HG02981 (cell line): ENCODE measurements around the gene CERS3.

Experiments
- ATAC-seq: cut with Tn5 transposase; IDR thresholded peaks from one replicate; pipeline ENCODE4 v1.9.1; 2021; ENCODE audit warnings: mild to moderate bottlenecking, moderate library complexity; ENCODE audit not compliant: unreplicated experiment

The CERS3 gene

GRCh38 chr15:100385300-100386050, 143.3 kb downstream of the CERS3 start:
- ATAC-seq: no peak

GRCh38 chr15:100384108-100384410, 144.7 kb downstream of the CERS3 start:
- ATAC-seq: no peak

GRCh38 chr15:100383302-100384107, 145.2 kb downstream of the CERS3 start:
- no peak for ATAC-seq

- ATAC-seq: no peak
These were observed 154.8 kb downstream of the CERS3 start for GRCh38 chr15:100373942-100374341.

GRCh38 chr15:100373120-100373896, 155.4 kb downstream of the CERS3 start:
- ATAC-seq: no peak

GRCh38 chr15:100372739-100373119, 156.0 kb downstream of the CERS3 start:
- no peak for ATAC-seq

- ATAC-seq: no peak
These were observed 173.4 kb downstream of the CERS3 start for GRCh38 chr15:100355342-100355741.

GRCh38 chr15:100353449-100353848, 175.3 kb downstream of the CERS3 start:
- no peak for ATAC-seq

- ATAC-seq: no peak
These were observed 178.1 kb downstream of the CERS3 start for GRCh38 chr15:100350434-100351226.
